Neural crest cell (in vitro differentiated cells): ENCODE measurements around the gene GRK6. TPM values are rescaled to one million over a fixed set of nuclear protein-coding genes. Genes with fewer than 3 reads are reported as not detected.
A peak's percentile ranks its signal among the peaks of the same experiment; 100 is the strongest.

Experiments used
- DNase-seq: peaks from one replicate; pipeline ENCODE4 v3.0.0; 2021; ENCODE audit warnings: low read depth, mixed read lengths, low spot score
- H3K27ac Mint-ChIP-seq: one replicate; pipeline ENCODE4 v1.8.0; 2021; ENCODE audit warnings: mild to moderate bottlenecking, mixed read lengths; ENCODE audit not compliant: unreplicated experiment
- H3K27me3 Mint-ChIP-seq: 2 replicates; pipeline ENCODE4 v1.8.0; 2021; ENCODE audit warnings: low read depth, mild to moderate bottlenecking, mixed read lengths
- H3K36me3 Mint-ChIP-seq: 2 replicates; pipeline ENCODE4 v1.8.0; 2021; ENCODE audit warnings: low read depth, mild to moderate bottlenecking, mixed read lengths
- H3K4me1 Mint-ChIP-seq: 2 replicates; pipeline ENCODE4 v1.8.0; 2021; ENCODE audit warnings: mixed read lengths
- H3K4me3 Mint-ChIP-seq: one replicate; pipeline ENCODE4 v1.8.0; 2021; ENCODE audit warnings: mild to moderate bottlenecking, mixed read lengths
- H3K9me3 Mint-ChIP-seq: 2 replicates; pipeline ENCODE4 v1.8.0; 2021; ENCODE audit warnings: mixed read lengths
- CTCF ChIP-seq: fragments of 200-600 bp; sonication (generic); conservative IDR thresholded peaks from 2 replicates; pipeline ENCODE4 v1.5.0; 2021; ENCODE audit warnings: antibody characterized with exemption, mild to moderate bottlenecking
- total RNA-seq: library from RNA; stranded (reverse); gene quantifications from 2 replicates; pipeline ENCODE4 v1.2.1, GENCODE V29; 2021

Gene GRK6
- total RNA-seq, 1 donor from 2014 or later: 54.9 TPM

- peak overlapping the region; percentile 14 for H3K27ac Mint-ChIP-seq
- peaks cover 6% of the 10 kb centered on the region for H3K36me3 Mint-ChIP-seq
- no peak for DNase-seq
- H3K27me3 Mint-ChIP-seq: peaks cover 66% of the 10 kb centered on the region
- TF ChIP-seq CTCF: no peak
- peaks cover 66% of the 10 kb centered on the region for H3K4me1 Mint-ChIP-seq
- peak overlapping the region; percentile 93 for H3K4me3 Mint-ChIP-seq
- no peaks in the 10 kb centered on the region for H3K9me3 Mint-ChIP-seq
Measured at GRCh38 chr5:177449140-177450061, 22.9 kb downstream of the GRK6 start.

GRCh38 chr5:177450667-177451424 is 24.4 kb downstream of the GRK6 start:
- H3K27ac Mint-ChIP-seq: peak overlapping the region; percentile 78
- no peak for DNase-seq
- peaks cover 52% of the 10 kb centered on the region for H3K4me1 Mint-ChIP-seq
- peaks cover 6% of the 10 kb centered on the region for H3K36me3 Mint-ChIP-seq
- H3K27me3 Mint-ChIP-seq: peaks cover 52% of the 10 kb centered on the region
- no peak for TF ChIP-seq CTCF
- peak overlapping the region; percentile 84 for H3K4me3 Mint-ChIP-seq
- no peaks in the 10 kb centered on the region for H3K9me3 Mint-ChIP-seq

- Mint-ChIP-seq H3K9me3 (no peaks in the 10 kb centered on the region), H3K4me3 (peak overlapping the region; percentile 91), H3K36me3 (peaks cover 12% of the 10 kb centered on the region), H3K27ac (no peak overlapping the region), H3K27me3 (peaks cover 54% of the 10 kb centered on the region), H3K4me1 (peaks cover 60% of the 10 kb centered on the region)
- no peak for DNase-seq
- no peak for TF ChIP-seq CTCF
Measured at GRCh38 chr5:177452688-177453638, 26.5 kb downstream of the GRK6 start.

GRCh38 chr5:177453852-177454396 is 27.4 kb downstream of the GRK6 start:
- TF ChIP-seq CTCF: no peak
- H3K4me1 Mint-ChIP-seq: peaks cover 51% of the 10 kb centered on the region

More at GRCh38 chr5:177453852-177454396, 27.4 kb downstream of the GRK6 start:
- peak overlapping the region; percentile 91 for H3K4me3 Mint-ChIP-seq
- H3K36me3 Mint-ChIP-seq: peaks cover 12% of the 10 kb centered on the region
- peak overlapping the region; percentile 92 for H3K27ac Mint-ChIP-seq
- peak; percentile 50 for DNase-seq
- peaks cover 44% of the 10 kb centered on the region for H3K27me3 Mint-ChIP-seq
- no peaks in the 10 kb centered on the region for H3K9me3 Mint-ChIP-seq
